Neural cell (in vitro differentiated cells): ENCODE results near the gene ZNF281.

Experiments
- EP300 ChIP-seq: fragments of 450-650 bp; conservative IDR thresholded peaks from 2 replicates; pipeline ENCODE4 v1.6.1; 2014; ENCODE audit warnings: antibody characterized with exemption, mild to moderate bottlenecking, moderate library complexity; ENCODE audit not compliant: poor library complexity, severe bottlenecking
- EZH2 ChIP-seq: fragments of 200-600, 300-800 bp; shearing (Covaris generic), sonication (generic); IDR thresholded peaks from 2 replicates; pipeline ENCODE4 v1.6.1; 2014; ENCODE audit warnings: antibody characterized with exemption, low read length, borderline replicate concordance, mild to moderate bottlenecking; ENCODE audit not compliant: insufficient read depth, poor library complexity, severe bottlenecking
- POLR2AphosphoS5 ChIP-seq: IDR thresholded peaks from 2 replicates; pipeline ENCODE4 v1.6.1; 2012
- SMC3 ChIP-seq: fragments of 450-650 bp; conservative IDR thresholded peaks from 2 replicates; pipeline ENCODE4 v1.6.1; 2014; ENCODE audit warnings: antibody characterized with exemption, mild to moderate bottlenecking, moderate library complexity; ENCODE audit not compliant: poor library complexity
- TAF1 ChIP-seq: IDR thresholded peaks from 2 replicates; pipeline ENCODE4 v1.6.1; 2012; ENCODE audit warnings: low read depth
- TF ChIP-seq, protein P1 (sequence below): fragments of 450-650 bp; IDR thresholded peaks from 2 replicates; pipeline ENCODE4 v1.5.1; 2014; ENCODE audit warnings: antibody characterized with exemption, mild to moderate bottlenecking, moderate library complexity; ENCODE audit not compliant: poor library complexity, severe bottlenecking

DNA sequence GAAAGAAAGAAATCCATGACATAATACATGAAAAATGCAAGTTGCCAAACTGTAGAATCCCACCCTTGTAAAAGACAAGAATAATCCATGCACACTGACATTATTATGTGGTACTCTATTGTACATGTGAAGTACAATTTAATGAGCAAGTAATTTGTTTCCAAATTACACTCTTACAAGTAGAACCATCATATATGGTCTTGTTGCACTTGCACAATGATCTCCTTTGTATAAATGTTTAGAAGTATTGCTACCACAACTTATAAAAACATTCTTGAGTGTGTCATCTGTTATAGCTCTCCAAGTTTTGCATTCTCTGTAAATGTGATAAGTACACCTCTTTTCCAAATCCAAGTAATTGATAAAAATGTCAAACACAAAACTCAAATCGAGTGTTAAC is 29.1 kb upstream of the ZNF281 start:
- TF ChIP-seq, protein P1, sequence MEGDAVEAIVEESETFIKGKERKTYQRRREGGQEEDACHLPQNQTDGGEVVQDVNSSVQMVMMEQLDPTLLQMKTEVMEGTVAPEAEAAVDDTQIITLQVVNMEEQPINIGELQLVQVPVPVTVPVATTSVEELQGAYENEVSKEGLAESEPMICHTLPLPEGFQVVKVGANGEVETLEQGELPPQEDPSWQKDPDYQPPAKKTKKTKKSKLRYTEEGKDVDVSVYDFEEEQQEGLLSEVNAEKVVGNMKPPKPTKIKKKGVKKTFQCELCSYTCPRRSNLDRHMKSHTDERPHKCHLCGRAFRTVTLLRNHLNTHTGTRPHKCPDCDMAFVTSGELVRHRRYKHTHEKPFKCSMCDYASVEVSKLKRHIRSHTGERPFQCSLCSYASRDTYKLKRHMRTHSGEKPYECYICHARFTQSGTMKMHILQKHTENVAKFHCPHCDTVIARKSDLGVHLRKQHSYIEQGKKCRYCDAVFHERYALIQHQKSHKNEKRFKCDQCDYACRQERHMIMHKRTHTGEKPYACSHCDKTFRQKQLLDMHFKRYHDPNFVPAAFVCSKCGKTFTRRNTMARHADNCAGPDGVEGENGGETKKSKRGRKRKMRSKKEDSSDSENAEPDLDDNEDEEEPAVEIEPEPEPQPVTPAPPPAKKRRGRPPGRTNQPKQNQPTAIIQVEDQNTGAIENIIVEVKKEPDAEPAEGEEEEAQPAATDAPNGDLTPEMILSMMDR: no peak
- TF ChIP-seq EZH2: no peak
- no peak for TF ChIP-seq TAF1
- TF ChIP-seq POLR2AphosphoS5: no peak
- no peak for TF ChIP-seq EP300
- TF ChIP-seq SMC3: no peak
